GM18499 (cell line): ENCODE results near the gene SCLY.

ENCODE experiments used
- ATAC-seq: cut with Tn5 transposase; IDR thresholded peaks from one replicate; pipeline ENCODE4 v1.9.1; 2021; ENCODE audit warnings: moderate number of reproducible peaks; ENCODE audit not compliant: insufficient read depth, unreplicated experiment

The SCLY gene

DNA sequence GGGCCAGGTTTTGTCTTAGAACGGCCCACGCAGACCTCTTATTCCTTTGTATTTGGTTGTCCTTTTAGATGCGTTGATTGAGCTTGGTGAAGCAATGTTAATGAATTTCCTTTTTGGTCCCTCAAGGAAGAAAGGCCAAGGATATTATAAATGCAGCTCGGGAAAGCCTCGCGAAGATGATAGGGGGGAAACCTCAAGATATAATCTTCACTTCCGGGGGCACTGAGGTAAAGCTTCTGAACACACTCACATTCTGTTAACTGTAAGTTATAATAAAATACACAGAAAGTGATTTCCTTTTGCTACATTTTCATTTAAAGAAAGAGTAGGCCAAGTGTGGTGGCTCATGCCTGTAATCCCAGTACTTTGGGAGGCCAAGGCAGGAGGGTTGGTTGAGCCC is 7.1 kb downstream of the SCLY start:
- ATAC-seq = no peak

DNA sequence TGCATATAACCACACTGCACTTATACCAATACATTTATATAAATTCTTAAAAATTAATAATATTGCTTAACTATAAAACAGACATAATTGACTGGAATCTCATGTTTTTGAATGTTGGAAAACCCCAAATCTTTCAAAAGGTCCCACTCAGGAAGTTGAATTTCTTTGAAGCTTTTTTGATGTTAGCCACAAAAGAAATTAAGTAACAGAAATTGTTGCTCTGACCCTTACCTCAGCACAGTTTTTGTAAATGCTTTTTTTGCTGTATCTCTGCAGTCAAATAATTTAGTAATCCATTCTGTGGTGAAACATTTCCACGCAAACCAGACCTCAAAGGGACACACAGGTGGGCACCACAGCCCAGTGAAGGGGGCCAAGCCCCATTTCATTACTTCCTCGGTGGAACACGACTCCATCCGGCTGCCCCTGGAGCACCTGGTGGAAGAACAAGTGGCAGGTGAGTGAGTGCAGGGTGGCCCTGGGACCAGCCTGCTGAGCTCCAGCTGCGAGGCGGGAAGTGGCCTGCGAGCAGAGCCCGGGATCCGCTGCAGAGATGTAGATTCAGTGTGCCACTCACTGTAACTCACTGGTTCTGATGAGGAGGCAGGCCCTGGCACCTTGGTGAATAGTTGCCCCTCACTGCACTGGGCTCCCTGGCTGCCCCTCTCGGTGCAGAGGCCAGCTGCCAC is 8.4 kb downstream of the SCLY start:
- no peak for ATAC-seq

DNA sequence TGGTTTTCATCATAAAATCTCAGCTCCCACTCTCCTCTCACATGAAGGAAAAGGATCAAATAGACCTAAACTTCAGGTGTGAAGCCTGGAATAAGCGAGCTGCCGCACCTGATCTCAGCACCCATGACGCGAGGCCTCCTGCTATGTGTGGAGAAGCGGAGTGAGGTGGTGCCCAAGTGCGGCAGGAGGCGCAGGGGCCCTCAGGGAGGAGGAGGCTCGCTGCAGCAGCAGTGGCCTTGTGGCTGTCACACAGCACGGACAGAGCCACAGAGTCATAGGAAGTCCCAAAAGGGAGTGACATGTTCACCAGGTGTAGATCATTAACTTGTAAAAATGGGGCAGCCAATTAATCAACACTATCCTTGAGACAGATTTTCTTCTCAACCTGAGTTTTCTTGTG is 9.1 kb downstream of the SCLY start:
- no peak for ATAC-seq

DNA sequence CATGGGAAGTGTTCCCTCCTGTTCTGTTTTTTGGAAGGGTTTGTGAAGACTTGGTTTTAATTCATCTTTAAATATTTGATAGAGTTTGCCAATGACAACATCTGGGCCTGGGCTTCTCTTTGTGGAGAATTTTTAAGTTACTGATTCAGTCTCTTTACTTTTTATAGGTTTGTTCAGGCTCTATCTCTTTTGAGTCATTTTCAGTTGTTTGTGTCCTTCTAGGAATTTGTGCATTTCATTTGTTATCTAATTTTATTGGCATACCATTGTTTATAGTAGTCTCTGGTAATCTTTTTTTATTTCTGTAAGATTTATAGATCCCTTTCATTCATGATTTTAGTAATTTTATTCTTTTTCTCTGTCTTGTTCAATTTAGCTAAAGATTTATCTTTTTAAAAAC is 14.6 kb downstream of the SCLY start:
- no peak for ATAC-seq

DNA sequence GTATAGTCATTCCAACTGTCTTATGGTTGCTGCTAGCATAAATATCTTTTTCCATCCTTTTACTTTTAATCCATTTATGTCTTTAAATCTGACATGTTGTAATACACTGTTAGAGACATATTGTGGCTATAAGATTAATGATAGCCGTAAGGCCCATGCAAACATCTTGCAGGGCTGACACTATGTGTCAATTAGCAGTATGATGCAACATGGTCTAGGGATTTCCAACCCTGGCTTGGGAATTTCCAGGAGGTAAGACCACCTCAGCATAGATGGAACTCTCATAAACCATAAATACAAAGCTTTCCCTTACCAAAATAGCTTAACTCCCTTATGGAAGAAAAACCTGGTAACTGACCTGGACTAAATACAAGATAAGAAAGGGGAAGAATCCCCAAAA is 16.5 kb downstream of the SCLY start:
- no peak for ATAC-seq

DNA sequence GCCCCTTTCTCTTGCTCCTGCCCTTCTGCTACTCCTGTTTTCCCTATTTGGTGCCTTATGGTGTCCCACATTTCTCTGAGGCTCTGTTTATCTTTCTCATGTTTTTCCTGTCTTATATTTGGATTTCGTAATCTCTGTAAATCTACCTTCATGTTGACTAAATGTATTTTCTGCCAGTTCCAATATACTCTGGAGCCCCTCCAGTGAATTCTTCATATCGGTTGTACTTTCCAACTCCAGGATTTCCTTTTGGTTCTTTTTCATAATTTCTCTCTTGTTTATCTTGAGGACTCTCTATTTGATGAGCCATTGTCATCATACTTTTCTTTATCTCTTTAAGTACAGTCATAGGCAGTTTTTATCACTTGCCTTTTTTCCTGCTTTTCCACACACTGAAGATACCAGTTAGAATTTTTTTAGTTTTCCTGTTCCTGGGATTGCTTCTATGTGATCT is 19.1 kb downstream of the SCLY start:
- ATAC-seq = no peak

- no peak for ATAC-seq
Observed at GRCh38 chr2:238080518-238080917, 19.7 kb downstream of the SCLY start.

- ATAC-seq = no peak
Observed at GRCh38 chr2:238081150-238081549, 20.3 kb downstream of the SCLY start.

- no peak for ATAC-seq
Observed at GRCh38 chr2:238081561-238081960, 20.8 kb downstream of the SCLY start.

DNA sequence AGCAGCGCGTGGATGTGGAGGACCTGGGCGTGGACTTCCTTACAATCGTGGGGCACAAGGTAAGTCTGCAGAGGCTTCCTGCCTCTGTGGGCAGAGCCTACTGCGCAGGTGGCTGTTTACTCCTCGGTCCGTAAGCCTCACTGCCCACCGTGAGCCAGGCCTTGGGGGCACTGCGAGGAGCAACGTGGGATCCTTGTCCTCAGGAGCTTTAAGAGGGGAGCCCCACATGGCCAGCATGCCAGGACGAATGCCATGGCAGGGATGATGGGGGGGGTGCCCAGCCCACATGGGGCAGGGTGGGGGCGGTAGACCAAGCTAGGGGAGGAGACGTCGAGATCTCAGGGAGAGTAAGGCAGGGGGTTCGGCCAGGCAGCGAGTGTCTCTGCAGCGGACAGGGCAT is 21.4 kb downstream of the SCLY start:
- ATAC-seq = no peak

GRCh38 chr2:238082827-238083226 is 22.0 kb downstream of the SCLY start:
- ATAC-seq = no peak

DNA sequence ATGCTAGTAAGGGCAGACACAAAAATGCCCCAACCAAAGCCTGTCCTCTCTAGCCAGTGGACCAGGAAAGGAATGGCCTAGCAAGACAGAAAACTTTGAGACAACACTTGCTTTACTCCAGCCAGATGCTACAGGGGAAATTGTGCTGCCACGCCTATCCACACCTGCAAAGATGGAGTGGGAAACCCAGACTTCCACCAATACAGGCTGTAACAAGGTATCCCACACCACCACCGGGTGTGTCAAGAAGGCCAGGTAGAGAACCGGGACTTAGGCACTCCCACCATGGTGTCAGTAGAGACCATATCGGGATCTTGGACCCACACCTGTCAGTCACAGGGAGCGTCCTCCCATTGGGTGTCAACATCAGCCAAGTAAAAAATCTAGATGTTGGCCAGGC is 23.1 kb downstream of the SCLY start:
- ATAC-seq = no peak

GRCh38 chr2:238084761-238085160 is 24.0 kb downstream of the SCLY start:
- ATAC-seq = no peak

DNA sequence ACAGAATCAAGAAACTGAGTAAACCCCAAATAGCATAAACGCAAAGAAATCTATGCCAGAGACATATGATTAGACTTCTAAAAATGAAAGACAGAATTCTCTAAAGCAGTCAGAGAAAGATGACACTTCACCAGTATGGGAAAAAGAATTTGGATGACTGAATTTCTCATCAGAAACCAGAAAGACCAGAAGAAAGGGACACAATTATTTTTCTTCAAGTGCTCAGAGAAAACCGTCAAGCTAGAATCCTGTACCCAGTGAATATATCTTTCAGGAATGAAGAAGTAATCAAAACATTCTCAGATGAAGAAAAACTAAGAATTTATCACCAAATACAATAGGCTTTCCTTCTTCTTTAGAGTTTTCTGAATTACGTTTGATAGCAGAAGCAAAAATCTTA is 25.1 kb downstream of the SCLY start:
- no peak for ATAC-seq

GRCh38 chr2:238087211-238087610 is 26.4 kb downstream of the SCLY start:
- ATAC-seq = no peak

DNA sequence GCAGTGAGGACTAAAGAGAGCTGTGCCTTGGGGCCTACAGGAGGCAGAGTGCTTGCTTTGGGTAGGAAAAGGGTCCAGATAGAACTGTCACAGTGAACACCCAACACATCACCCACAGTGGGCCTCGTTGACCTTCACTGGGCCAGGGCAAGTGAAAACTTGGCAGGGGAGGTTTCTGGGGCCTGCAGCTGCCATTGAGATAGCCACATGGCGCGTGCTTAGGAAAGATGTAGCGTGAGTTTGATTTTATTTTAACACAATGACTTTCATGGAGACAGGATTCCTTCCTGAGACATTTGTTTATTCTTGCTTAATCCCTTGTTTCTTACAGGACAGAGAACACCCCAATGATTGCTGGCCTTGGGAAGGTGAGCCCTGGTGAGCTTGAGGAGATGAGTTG is 30.1 kb downstream of the SCLY start:
- no peak for ATAC-seq

DNA sequence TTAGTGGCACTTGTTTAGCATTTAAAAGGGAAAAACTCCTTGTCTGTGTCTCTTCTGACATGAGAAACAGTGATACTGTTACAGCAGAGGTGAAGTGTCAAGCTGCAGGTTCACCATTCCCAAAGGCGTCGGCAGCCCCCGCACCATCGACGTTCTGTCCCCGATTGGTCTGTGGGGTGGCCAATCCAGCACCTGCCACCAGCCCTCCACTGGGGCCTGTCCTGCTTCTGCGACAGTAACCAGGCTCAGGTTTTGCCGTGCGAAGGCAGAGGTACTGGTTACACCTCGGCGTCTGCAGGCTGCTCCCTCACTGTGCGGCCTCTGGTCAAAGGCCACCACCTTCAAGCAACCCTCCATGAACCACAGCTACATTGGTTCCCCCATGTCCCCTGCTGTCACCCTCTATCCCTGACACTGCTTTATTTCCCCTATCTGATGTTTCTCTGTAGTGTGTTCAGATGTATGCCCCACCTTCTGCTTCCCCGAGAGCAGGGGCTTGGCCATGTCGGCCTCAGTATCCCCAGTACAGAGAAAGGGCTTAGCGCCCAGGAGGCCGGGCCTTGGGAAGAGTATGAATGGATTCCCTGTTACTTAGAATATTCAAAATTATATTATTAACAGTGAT is 30.7 kb downstream of the SCLY start:
- ATAC-seq = no peak

DNA sequence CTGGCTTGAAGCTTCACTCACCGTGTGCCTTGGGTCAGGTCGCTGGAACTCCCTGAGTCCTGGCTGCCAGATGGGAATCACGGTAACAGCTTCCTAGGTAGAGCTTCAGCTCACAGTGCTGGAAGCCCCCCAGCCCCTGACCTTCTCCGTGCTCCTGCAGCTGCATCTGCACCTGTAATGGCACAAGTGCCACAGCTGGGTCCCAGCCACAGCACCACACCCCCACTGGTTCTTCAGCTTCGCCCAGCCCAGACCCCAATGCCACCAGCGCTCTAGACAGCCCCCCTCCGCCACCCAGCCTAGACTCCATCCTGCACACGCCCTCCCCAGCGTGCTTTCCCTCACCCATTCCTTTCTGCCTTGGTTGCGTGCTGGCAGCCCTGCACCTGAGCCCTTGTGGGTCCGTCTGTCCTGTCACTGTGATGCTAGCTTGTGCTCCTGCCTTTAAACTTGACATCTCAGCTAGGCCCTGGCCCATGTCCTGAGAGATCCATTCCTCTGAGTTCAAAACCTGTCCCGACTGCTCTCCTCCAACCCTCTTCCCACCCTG is 31.8 kb downstream of the SCLY start:
- ATAC-seq = no peak

GRCh38 chr2:238093181-238094140 is 32.7 kb downstream of the SCLY start:
- ATAC-seq = no peak

- no peak for ATAC-seq
Observed at GRCh38 chr2:238094438-238095022, 33.7 kb downstream of the SCLY start.
